Transverse colon (tissue), 4 donors: ENCODE results near the gene ABAT. TPM values are rescaled to one million over a fixed set of nuclear protein-coding genes. Genes with fewer than 3 reads are reported as not detected.
"Not testable (repeated sequence)": the region's sequence is repeated elsewhere in the genome, so short reads cannot be mapped to it uniquely, and the experiment has no call there.

Source experiments
- DNase-seq: peaks from one replicate; pipeline ENCODE4 v3.0.0-alpha.2; 2019
- H3K27ac ChIP-seq, 4 donors: fragments of 200-600 bp; sonication (generic); 2 replicates each; pipeline ENCODE4 v1.5.1; 2016 to 2018; ENCODE audit warnings: inconsistent platforms in 4 of 4
- H3K27me3 ChIP-seq: fragments of 200-600 bp; sonication (generic); 2 replicates; pipeline ENCODE4 v1.5.1; 2017; ENCODE audit warnings: inconsistent platforms
- H3K36me3 ChIP-seq, 4 donors: fragments of 200-600 bp; sonication (generic); 2 replicates each; pipeline ENCODE4 v1.5.1; 2017 to 2019; ENCODE audit warnings: inconsistent platforms in 4 of 4
- H3K4me1 ChIP-seq, 4 donors: fragments of 200-600 bp; sonication (generic); 2 replicates each; pipeline ENCODE4 v1.5.1; 2017 to 2020; ENCODE audit warnings: inconsistent platforms in 4 of 4
- H3K4me3 ChIP-seq, 4 donors: fragments of 200-600 bp; sonication (generic); 1 replicate in 1 of 4; 2 replicates in 3 of 4; pipeline versions ENCODE4 v1.5.1 to v1.6.1; 2017 to 2019; ENCODE audit warnings: inconsistent platforms in 4 of 4
- H3K9me3 ChIP-seq, 2 donors: fragments of 200-600 bp; sonication (generic); 2 replicates each; pipeline ENCODE4 v1.5.1; 2017 to 2019; ENCODE audit warnings: inconsistent platforms in 2 of 2
- CTCF ChIP-seq, 5 experiments: fragments of 200-600 bp in 3 of 5; fragments of 450-650 bp in 2 of 5; sonication (generic) in 3 of 5; IDR thresholded peaks; 1 replicate in 2 of 5; 2 replicates in 3 of 5; pipeline ENCODE4 v1.5.1; 2016 to 2017; ENCODE audit warnings: antibody characterized with exemption in 5 of 5, inconsistent platforms in 3 of 5, mild to moderate bottlenecking in 2 of 5, moderate library complexity in 1 of 5
- EP300 ChIP-seq: sonication (generic); formaldehyde crosslinking; IDR thresholded peaks from one replicate; pipeline ENCODE4 v1.6.1; 2017; ENCODE audit warnings: antibody characterized with exemption, low read depth
- POLR2A ChIP-seq: fragments of 450-650 bp; IDR thresholded peaks from one replicate; pipeline ENCODE4 v1.6.1; 2016; ENCODE audit warnings: antibody characterized with exemption, mild to moderate bottlenecking, moderate library complexity
- POLR2AphosphoS5 ChIP-seq, 3 donors: sonication (generic); formaldehyde crosslinking; IDR thresholded peaks; one replicate each; pipeline ENCODE4 v1.6.1; 2016; ENCODE audit warnings: antibody characterized with exemption in 3 of 3
- WGBS, 2 donors: methylation state at CpG; one replicate each; pipeline ENCODE4 v1.1.5; 2018; ENCODE audit warnings: low coverage in 1 of 2; 5-methylcytosine and 5-hydroxymethylcytosine counted together
- in situ Hi-C, 4 donors: fragments of 200-750 bp; cut with MboI; loops; one replicate each; pipeline versions ENCODE4 v1.15.0 to v1.15.1; 2017; ENCODE audit warnings: low sequenced_read_pairs in 3 of 4, low pct_ligation_motif_present in 1 of 4, low pct_unique_long_range_greater_than_20kb in 1 of 4
- intact Hi-C: fragments of 100-400 bp; cut with DNase I; formaldehyde crosslinking; loops from one replicate; pipeline ENCODE4 v1.15.1; 2023; ENCODE audit warnings: low total_unique reads
- total RNA-seq, 4 donors: library from RNA; depleted of rRNA; stranded (reverse); fragments of >200 nt; gene quantifications; one replicate each; pipeline ENCODE4 v1.1.0, GENCODE V29; 2016

ABAT gene
- total RNA-seq, 4 donors from 2014 or later, result 15.7 to 35.2 (median 21.7) TPM

DNA sequence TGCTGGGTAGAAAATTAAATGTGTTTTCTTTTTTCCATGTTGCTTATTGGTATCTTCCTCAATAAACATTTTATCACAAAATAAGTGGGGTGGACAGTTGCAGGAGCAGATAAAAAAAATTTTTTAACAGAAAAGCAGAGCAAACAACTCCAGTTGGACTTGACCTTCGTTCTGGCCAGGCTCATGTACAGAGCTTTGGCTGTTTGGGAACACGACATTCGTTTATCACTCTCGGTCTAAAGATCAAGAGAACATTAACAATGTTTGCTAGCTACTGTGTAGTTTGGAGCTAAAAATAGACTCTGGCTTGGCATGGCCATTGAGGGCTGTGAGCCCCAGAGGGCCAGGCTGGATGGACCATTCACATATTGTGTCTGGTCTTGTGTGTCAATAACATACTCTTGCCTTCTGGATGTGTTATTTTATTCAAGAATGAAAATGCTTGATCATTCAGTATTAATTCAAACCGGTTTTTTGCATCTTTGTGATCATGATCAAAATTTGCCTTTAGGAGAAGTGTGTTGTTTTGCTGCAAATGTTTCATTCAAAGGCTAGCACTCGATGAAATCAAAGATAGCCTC, 66.4 kb downstream of the ABAT start:
- DNase-seq, result peak; percentile 32
- Histone ChIP-seq H3K27ac (peak overlapping the region; percentile 20 to 33 (median 28)), H3K9me3 (no peaks in the 10 kb centered on the region), H3K4me3 (no peak overlapping the region), H3K27me3 (no peaks in the 10 kb centered on the region), H3K36me3 (no peaks in the 10 kb centered on the region), H3K4me1 (peaks cover 0 to 21% (median 8%) of the 10 kb centered on the region in 4 donors)
- in situ Hi-C loops (no loop called here), intact Hi-C loops (no loop called here)
- TF ChIP-seq POLR2AphosphoS5 (IDR thresholded peaks at IDR 0.05) (peak in 1 of 3 donors; percentile 20), POLR2A (no peak)
- WGBS, 2 donors, result 20 to 30% methylated on average over 6 of the region's 6 CpGs

DNA sequence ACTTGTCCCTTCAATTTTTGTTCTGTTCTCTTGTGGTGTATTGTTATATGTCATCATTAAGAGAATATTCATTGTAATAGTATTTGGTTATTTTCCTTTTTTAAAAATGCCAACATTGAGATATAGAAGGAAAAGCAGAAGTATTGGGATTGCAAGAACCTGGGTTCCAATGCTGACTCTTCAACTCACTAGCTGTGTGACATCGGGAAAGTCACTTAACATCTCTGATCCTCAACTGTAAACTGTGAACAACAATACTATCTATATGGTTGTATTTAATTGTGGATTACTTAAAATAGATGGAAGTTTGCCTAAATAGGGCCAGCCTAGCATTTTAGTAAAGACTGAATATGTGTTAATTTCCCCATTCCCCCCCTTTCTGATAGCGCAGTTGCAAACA, 67.2 kb downstream of the ABAT start:
- intact Hi-C loops, result no loop called here

GRCh38 chr16:8742068-8742467, 67.7 kb downstream of the ABAT start:
- H3K4me3 ChIP-seq, result no peak overlapping the region
- TF ChIP-seq POLR2AphosphoS5 (IDR thresholded peaks at IDR 0.05), result no peak
- TF ChIP-seq EP300, result no peak
- no peak for TF ChIP-seq POLR2A
- TF ChIP-seq CTCF (IDR thresholded peaks at IDR 0.05), result no peak
- no peaks in the 10 kb centered on the region for H3K36me3 ChIP-seq
- peaks cover 0 to 21% (median 8%) of the 10 kb centered on the region in 4 donors for H3K4me1 ChIP-seq
- H3K9me3 ChIP-seq, result no peaks in the 10 kb centered on the region
- in situ Hi-C loops (no loop called here), intact Hi-C loops (no loop called here)
- WGBS, 2 donors, result 73 to 76% methylated on average over 5 to 8 of the region's 8 CpGs
- DNase-seq, result no peak
- no peaks in the 10 kb centered on the region for H3K27me3 ChIP-seq
- H3K27ac ChIP-seq, result no peak overlapping the region

More for the DNA sequence above, 67.2 kb downstream of the ABAT start:
- Histone ChIP-seq H3K4me3 (no peak overlapping the region), H3K4me1 (peaks cover 0 to 21% (median 8%) of the 10 kb centered on the region in 4 donors), H3K27me3 (no peaks in the 10 kb centered on the region), H3K36me3 (no peaks in the 10 kb centered on the region), H3K9me3 (no peaks in the 10 kb centered on the region), H3K27ac (no peak overlapping the region)
- TF ChIP-seq CTCF (IDR thresholded peaks at IDR 0.05) (no peak), POLR2AphosphoS5 (IDR thresholded peaks at IDR 0.05) (no peak), EP300 (no peak), POLR2A (no peak)
- in situ Hi-C loops, result no loop called here
- DNase-seq, result no peak
- 88 to 96% methylated on average over 2 of the region's 2 CpGs for WGBS, 2 donors

GRCh38 chr16:8748944-8749343, 74.5 kb downstream of the ABAT start:
- in situ Hi-C loops, intact Hi-C loops, H3K4me1 ChIP-seq, H3K4me3 ChIP-seq, H3K9me3 ChIP-seq, H3K36me3 ChIP-seq, DNase-seq, H3K27ac ChIP-seq, H3K27me3 ChIP-seq: not testable (repeated sequence)
- 75 to 83% methylated on average over 9 of the region's 9 CpGs for WGBS, 2 donors

DNA sequence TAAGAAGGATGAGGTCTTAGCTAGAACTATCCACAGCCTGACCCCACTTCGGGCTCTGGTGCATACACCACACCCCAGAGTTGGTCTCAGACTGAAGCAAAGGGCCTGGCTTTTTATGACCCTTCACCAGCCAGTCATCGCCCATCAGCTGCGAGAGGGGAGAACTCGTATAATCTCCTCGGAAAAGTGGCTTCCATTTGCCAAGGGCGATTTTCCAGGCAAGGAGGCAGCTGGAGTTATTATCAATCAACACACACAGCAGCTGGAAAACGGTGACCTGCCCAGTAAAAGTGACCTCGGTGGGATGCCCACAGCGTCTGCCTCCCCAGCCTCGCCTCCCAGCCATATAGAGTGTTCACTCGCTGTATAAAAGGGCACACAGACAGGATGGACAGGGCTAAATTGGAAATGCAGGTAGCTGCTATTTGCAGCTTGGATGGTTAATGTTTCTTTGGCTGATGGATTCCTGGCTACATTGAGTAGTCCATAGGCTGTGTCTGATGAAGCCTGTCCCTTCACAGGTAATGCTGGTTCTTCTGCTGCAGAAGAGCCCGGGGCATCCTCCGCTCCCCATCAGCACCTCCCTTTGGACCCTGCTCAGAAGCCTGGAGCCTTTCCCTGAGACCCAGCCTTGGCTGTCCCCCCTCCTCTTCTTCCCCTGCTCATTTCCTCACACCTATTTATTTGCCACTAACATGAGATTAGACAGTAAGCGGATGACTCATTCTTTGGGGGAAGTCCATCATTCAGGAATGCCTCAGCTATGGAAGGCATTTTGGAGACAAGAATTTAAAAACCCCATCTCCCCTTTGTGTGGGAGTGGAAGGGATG, 77.3 kb downstream of the ABAT start:
- TF ChIP-seq POLR2AphosphoS5 (IDR thresholded peaks at IDR 0.05), result no peak
- no peak for TF ChIP-seq POLR2A
- no peak for TF ChIP-seq EP300
- no peak for TF ChIP-seq CTCF (IDR thresholded peaks at IDR 0.05)
- no peak for DNase-seq
- intact Hi-C loops (no loop called here), in situ Hi-C loops (no loop called here)
- WGBS, 2 donors, result 57 to 81% methylated on average over 8 to 14 of the region's 14 CpGs
- H3K27me3 ChIP-seq, result no peaks in the 10 kb centered on the region
- H3K9me3 ChIP-seq, result no peaks in the 10 kb centered on the region
- no peak overlapping the region for H3K4me3 ChIP-seq
- H3K27ac ChIP-seq, result no peak overlapping the region
- no peaks in the 10 kb centered on the region for H3K36me3 ChIP-seq
- H3K4me1 ChIP-seq, result no peaks in the 10 kb centered on the region
